EH (cell line): ENCODE data around the gene MDM4.

Source experiments
- DNase-seq: peaks from one replicate; pipeline ENCODE4 v3.0.0-alpha.2; 2015; ENCODE audit warnings: low read depth

Gene MDM4

GRCh38 chr1:204493145-204493983 is 22.8 kb upstream of the MDM4 start:
- DNase-seq = peak; percentile 54

- peak; percentile 66 for DNase-seq
Observed at GRCh38 chr1:204493984-204494280, 22.3 kb upstream of the MDM4 start.

- DNase-seq = peak; percentile 88
Observed at GRCh38 chr1:204494281-204495077, 21.7 kb upstream of the MDM4 start, which contains the start of gene PIK3C2B. Gene PIK3C2B, minus strand, starts transcription at chr1:204494805. Its CDS starts 25,003 bp downstream, at chr1:204469802.

- no peak for DNase-seq
Observed at GRCh38 chr1:204495078-204495753, 21.0 kb upstream of the MDM4 start.

- no peak for DNase-seq
Observed at GRCh38 chr1:204495777-204496176, 20.4 kb upstream of the MDM4 start.

- DNase-seq = no peak
Observed at GRCh38 chr1:204498981-204499380, 17.2 kb upstream of the MDM4 start.

- DNase-seq = no peak
Observed at GRCh38 chr1:204499511-204500468, 16.4 kb upstream of the MDM4 start.

GRCh38 chr1:204502241-204502640 is 14.0 kb upstream of the MDM4 start:
- no peak for DNase-seq

- peak; percentile 76 for DNase-seq
Observed at GRCh38 chr1:204503122-204503912, 12.9 kb upstream of the MDM4 start.

- no peak for DNase-seq
Observed at GRCh38 chr1:204503913-204504519, 12.2 kb upstream of the MDM4 start.

GRCh38 chr1:204505674-204506200 is 10.5 kb upstream of the MDM4 start:
- no peak for DNase-seq

- DNase-seq = peak; percentile 95
Observed at GRCh38 chr1:204506201-204506968, 9.8 kb upstream of the MDM4 start.

- peak; percentile 93 for DNase-seq
Observed at GRCh38 chr1:204506969-204507316, 9.3 kb upstream of the MDM4 start.

GRCh38 chr1:204507317-204508105 is 8.7 kb upstream of the MDM4 start:
- DNase-seq = peak; percentile 72

- DNase-seq = no peak
Observed at GRCh38 chr1:204509186-204509635, 7.0 kb upstream of the MDM4 start.

- no peak for DNase-seq
Observed at GRCh38 chr1:204511366-204511765, 4.8 kb upstream of the MDM4 start.

GRCh38 chr1:204513117-204513716 is 3.0 kb upstream of the MDM4 start:
- DNase-seq = no peak

- DNase-seq = no peak
Observed at GRCh38 chr1:204514828-204515227, 1.4 kb upstream of the MDM4 start.
